Transverse colon (tissue), 4 donors: Measurements from ENCODE around the gene PTPRF. TPM values are rescaled to one million over a fixed set of nuclear protein-coding genes. Genes with fewer than 3 reads are reported as not detected.
A peak's percentile ranks its signal among the peaks of the same experiment; 100 is the strongest.

Experiments used
- DNase-seq: peaks from one replicate; pipeline ENCODE4 v3.0.0-alpha.2; 2019
- H3K27ac ChIP-seq, 4 donors: fragments of 200-600 bp; sonication (generic); 2 replicates each; pipeline ENCODE4 v1.5.1; 2016 to 2018; ENCODE audit warnings: inconsistent platforms in 4 of 4
- H3K27me3 ChIP-seq: fragments of 200-600 bp; sonication (generic); 2 replicates; pipeline ENCODE4 v1.5.1; 2017; ENCODE audit warnings: inconsistent platforms
- H3K36me3 ChIP-seq, 4 donors: fragments of 200-600 bp; sonication (generic); 2 replicates each; pipeline ENCODE4 v1.5.1; 2017 to 2019; ENCODE audit warnings: inconsistent platforms in 4 of 4
- H3K4me1 ChIP-seq, 4 donors: fragments of 200-600 bp; sonication (generic); 2 replicates each; pipeline ENCODE4 v1.5.1; 2017 to 2020; ENCODE audit warnings: inconsistent platforms in 4 of 4
- H3K4me3 ChIP-seq, 4 donors: fragments of 200-600 bp; sonication (generic); 1 replicate in 1 of 4; 2 replicates in 3 of 4; pipeline versions ENCODE4 v1.5.1 to v1.6.1; 2017 to 2019; ENCODE audit warnings: inconsistent platforms in 4 of 4
- H3K9me3 ChIP-seq, 2 donors: fragments of 200-600 bp; sonication (generic); 2 replicates each; pipeline ENCODE4 v1.5.1; 2017 to 2019; ENCODE audit warnings: inconsistent platforms in 2 of 2
- EP300 ChIP-seq: sonication (generic); formaldehyde crosslinking; IDR thresholded peaks from one replicate; pipeline ENCODE4 v1.6.1; 2017; ENCODE audit warnings: antibody characterized with exemption, low read depth
- POLR2A ChIP-seq: fragments of 450-650 bp; IDR thresholded peaks from one replicate; pipeline ENCODE4 v1.6.1; 2016; ENCODE audit warnings: antibody characterized with exemption, mild to moderate bottlenecking, moderate library complexity
- POLR2AphosphoS5 ChIP-seq, 3 donors: sonication (generic); formaldehyde crosslinking; IDR thresholded peaks; one replicate each; pipeline ENCODE4 v1.6.1; 2016; ENCODE audit warnings: antibody characterized with exemption in 3 of 3
- WGBS, 2 donors: methylation state at CpG; one replicate each; pipeline ENCODE4 v1.1.5; 2018; ENCODE audit warnings: low coverage in 1 of 2; 5-methylcytosine and 5-hydroxymethylcytosine counted together
- in situ Hi-C, 4 donors: fragments of 200-750 bp; cut with MboI; loops; one replicate each; pipeline versions ENCODE4 v1.15.0 to v1.15.1; 2017; ENCODE audit warnings: low sequenced_read_pairs in 3 of 4, low pct_ligation_motif_present in 1 of 4, low pct_unique_long_range_greater_than_20kb in 1 of 4
- intact Hi-C: fragments of 100-400 bp; cut with DNase I; formaldehyde crosslinking; loops from one replicate; pipeline ENCODE4 v1.15.1; 2023; ENCODE audit warnings: low total_unique reads
- total RNA-seq, 4 donors: library from RNA; depleted of rRNA; stranded (reverse); fragments of >200 nt; gene quantifications; one replicate each; pipeline ENCODE4 v1.1.0, GENCODE V29; 2016
- TF ChIP-seq, protein P1 (sequence below), 5 experiments: fragments of 200-600 bp in 3 of 5; fragments of 450-650 bp in 2 of 5; sonication (generic) in 3 of 5; IDR thresholded peaks; 1 replicate in 2 of 5; 2 replicates in 3 of 5; pipeline ENCODE4 v1.5.1; 2016 to 2017; ENCODE audit warnings: antibody characterized with exemption in 5 of 5, inconsistent platforms in 3 of 5, mild to moderate bottlenecking in 2 of 5, moderate library complexity in 1 of 5

Gene PTPRF
- total RNA-seq, 4 donors from 2014 or later = 278 to 549 (median 404) TPM

DNA sequence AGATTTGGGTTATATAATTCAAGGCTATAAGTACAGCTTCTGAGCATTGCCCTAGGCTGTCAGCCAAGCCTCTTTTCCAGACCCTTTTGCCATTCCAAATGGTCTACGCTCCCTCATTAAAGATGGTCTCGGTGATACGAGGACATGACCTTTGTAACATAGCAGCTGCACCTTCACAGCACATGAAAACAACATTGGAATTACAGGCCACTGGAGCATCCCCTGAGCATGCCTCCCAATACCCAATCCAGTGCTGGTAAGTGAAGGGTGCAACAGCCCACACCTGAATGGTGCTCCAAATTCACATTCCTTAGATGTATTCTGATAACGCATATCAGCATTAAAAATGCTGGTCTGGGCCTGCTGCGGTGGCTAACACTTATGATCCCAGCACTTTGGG lies 20.1 kb upstream of the PTPRF start:
- intact Hi-C loops (no loop called here), in situ Hi-C loops (no loop called here)
- H3K36me3 ChIP-seq = no peaks in the 10 kb centered on the region
- no peak for DNase-seq
- no peak for TF ChIP-seq EP300
- TF ChIP-seq POLR2AphosphoS5 (IDR thresholded peaks at IDR 0.05) = no peak
- TF ChIP-seq, protein P1, sequence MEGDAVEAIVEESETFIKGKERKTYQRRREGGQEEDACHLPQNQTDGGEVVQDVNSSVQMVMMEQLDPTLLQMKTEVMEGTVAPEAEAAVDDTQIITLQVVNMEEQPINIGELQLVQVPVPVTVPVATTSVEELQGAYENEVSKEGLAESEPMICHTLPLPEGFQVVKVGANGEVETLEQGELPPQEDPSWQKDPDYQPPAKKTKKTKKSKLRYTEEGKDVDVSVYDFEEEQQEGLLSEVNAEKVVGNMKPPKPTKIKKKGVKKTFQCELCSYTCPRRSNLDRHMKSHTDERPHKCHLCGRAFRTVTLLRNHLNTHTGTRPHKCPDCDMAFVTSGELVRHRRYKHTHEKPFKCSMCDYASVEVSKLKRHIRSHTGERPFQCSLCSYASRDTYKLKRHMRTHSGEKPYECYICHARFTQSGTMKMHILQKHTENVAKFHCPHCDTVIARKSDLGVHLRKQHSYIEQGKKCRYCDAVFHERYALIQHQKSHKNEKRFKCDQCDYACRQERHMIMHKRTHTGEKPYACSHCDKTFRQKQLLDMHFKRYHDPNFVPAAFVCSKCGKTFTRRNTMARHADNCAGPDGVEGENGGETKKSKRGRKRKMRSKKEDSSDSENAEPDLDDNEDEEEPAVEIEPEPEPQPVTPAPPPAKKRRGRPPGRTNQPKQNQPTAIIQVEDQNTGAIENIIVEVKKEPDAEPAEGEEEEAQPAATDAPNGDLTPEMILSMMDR (IDR thresholded peaks at IDR 0.05) = no peak
- TF ChIP-seq POLR2A = no peak
- WGBS, 2 donors = 76% methylated on average over 5 of the region's 5 CpGs; no CpG with 5 or more reads in 1 of the 2 donors
- peaks cover 0 to 27% (median 17%) of the 10 kb centered on the region in 4 donors for H3K4me1 ChIP-seq
- H3K4me3 ChIP-seq = no peak overlapping the region
- H3K27me3 ChIP-seq = no peaks in the 10 kb centered on the region
- peak overlapping the region in 1 of 4 donors; percentile 33 for H3K27ac ChIP-seq
- no peaks in the 10 kb centered on the region for H3K9me3 ChIP-seq

GRCh38 chr1:43511394-43511793 lies 19.3 kb upstream of the PTPRF start:
- Histone ChIP-seq H3K36me3 (no peaks in the 10 kb centered on the region), H3K4me1 (peaks cover 0 to 27% (median 17%) of the 10 kb centered on the region in 4 donors), H3K4me3 (no peak overlapping the region), H3K9me3 (no peaks in the 10 kb centered on the region), H3K27ac (peak overlapping the region; percentile 79 to 84 (median 81)), H3K27me3 (no peaks in the 10 kb centered on the region)
- intact Hi-C loops (no loop called here), in situ Hi-C loops (no loop called here)
- WGBS, 2 donors = 83 to 93% methylated on average over 1 of the region's 1 CpG
- DNase-seq = no peak
- TF ChIP-seq EP300 (no peak), POLR2AphosphoS5 (IDR thresholded peaks at IDR 0.05) (no peak), POLR2A (no peak)
- TF ChIP-seq, protein P1 (IDR thresholded peaks at IDR 0.05) = no peak

DNA sequence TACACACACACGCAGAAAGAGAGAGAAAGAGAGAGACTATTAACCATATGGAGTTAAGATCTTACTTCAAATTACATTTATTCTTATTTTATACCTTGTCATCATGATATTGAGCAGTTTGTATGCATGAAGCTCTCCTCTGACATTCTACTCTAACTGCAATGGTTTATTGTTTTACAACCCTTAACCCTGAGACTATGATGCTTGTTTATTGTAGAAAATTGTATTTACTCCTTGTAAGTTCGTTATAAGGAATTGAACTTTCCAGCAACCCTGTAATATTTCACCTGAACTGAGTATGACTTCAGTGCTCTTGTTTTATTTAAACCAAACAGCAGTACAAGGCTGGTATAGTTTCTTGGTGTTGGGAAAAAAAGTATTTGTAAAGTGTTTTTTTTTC lies 18.6 kb upstream of the PTPRF start:
- Histone ChIP-seq H3K27ac (peak overlapping the region; percentile 79 to 84 (median 81)), H3K36me3 (no peaks in the 10 kb centered on the region), H3K4me1 (peaks cover 0 to 27% (median 17%) of the 10 kb centered on the region in 4 donors), H3K4me3 (no peak overlapping the region), H3K9me3 (no peaks in the 10 kb centered on the region), H3K27me3 (no peaks in the 10 kb centered on the region)
- intact Hi-C loops (no loop called here), in situ Hi-C loops (no loop called here)
- no peak for DNase-seq
- 38 to 47% methylated on average over 2 of the region's 2 CpGs for WGBS, 2 donors
- no peak for TF ChIP-seq POLR2A
- TF ChIP-seq POLR2AphosphoS5 (IDR thresholded peaks at IDR 0.05) = no peak
- no peak for TF ChIP-seq EP300
- TF ChIP-seq, protein P1 (IDR thresholded peaks at IDR 0.05) = no peak

GRCh38 chr1:43512681-43513080 lies 18.0 kb upstream of the PTPRF start:
- Histone ChIP-seq H3K27me3 (no peaks in the 10 kb centered on the region), H3K9me3 (no peaks in the 10 kb centered on the region), H3K27ac (peak overlapping the region; percentile 79 to 84 (median 81)), H3K4me3 (no peak overlapping the region), H3K36me3 (no peaks in the 10 kb centered on the region), H3K4me1 (peaks cover 0 to 27% (median 17%) of the 10 kb centered on the region in 4 donors)
- DNase-seq = no peak
- WGBS, 2 donors = 73 to 91% methylated on average over 3 to 6 of the region's 6 CpGs
- in situ Hi-C loops (no loop called here), intact Hi-C loops (no loop called here)
- TF ChIP-seq POLR2AphosphoS5 (IDR thresholded peaks at IDR 0.05) (no peak), EP300 (no peak), POLR2A (no peak)
- TF ChIP-seq, protein P1 (IDR thresholded peaks at IDR 0.05) = no peak
